ENCODE results near the gene METAP1.
"Not testable (repeated sequence)": the region's sequence is repeated elsewhere in the genome, so short reads cannot be mapped to it uniquely, and the experiment has no call there.

METAP1 gene

DNA sequence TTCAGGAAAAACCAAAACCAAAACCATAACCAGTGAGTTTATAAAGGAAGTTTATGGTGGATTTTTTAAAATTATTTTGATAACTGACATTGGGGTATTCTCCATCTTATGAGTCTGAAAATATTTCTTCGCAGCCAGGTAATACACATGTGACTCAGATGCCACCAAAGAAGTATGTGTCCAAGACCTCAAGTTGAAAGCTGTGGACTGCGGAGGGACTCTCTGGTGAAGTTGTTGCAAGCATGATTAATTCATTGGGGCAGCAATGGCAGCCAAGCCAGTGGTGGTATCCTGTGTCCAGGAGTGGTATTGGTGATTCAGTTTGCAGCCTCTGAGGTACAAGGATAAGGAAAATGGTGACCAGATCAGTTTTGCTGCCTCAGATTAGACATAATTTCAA, 107.1 kb downstream of the METAP1 start:
- no peak for DNase-seq

DNA sequence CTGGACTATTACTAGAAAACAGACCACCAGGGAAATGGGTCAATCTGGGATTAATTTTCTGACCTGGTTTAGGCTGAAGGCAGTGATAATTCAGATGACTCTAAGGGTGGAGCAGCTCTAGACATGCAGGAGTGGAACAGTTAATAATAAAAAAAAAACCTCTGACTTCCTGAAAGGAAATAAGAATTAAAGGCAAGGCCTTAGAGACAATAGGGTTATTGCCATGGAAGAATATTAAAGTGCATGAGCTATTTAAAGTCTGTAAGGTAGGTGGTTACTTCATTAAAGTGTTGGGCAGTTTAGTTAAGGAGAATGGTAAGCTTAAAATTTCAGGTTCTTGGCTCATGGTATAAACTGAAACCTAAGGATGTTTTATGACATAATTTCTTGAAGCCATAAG, 107.6 kb downstream of the METAP1 start:
- no peak for DNase-seq

GRCh38 chr4:99104153-99104552, 108.6 kb downstream of the METAP1 start:
- no peak for DNase-seq

GRCh38 chr4:99109286-99109685, 113.8 kb downstream of the METAP1 start:
- DNase-seq, result not testable (repeated sequence)

Data from HCEC 1CT (cell line).